GM19025 (cell line): Measurements from ENCODE around the gene BLNK.
"Not testable (repeated sequence)": the region's sequence is repeated elsewhere in the genome, so short reads cannot be mapped to it uniquely, and the experiment has no call there.

Source experiments
- ATAC-seq: cut with Tn5 transposase; IDR thresholded peaks from one replicate; pipeline ENCODE4 v1.9.1; 2021; ENCODE audit warnings: mild to moderate bottlenecking, low read depth, moderate library complexity; ENCODE audit not compliant: unreplicated experiment

BLNK gene

DNA sequence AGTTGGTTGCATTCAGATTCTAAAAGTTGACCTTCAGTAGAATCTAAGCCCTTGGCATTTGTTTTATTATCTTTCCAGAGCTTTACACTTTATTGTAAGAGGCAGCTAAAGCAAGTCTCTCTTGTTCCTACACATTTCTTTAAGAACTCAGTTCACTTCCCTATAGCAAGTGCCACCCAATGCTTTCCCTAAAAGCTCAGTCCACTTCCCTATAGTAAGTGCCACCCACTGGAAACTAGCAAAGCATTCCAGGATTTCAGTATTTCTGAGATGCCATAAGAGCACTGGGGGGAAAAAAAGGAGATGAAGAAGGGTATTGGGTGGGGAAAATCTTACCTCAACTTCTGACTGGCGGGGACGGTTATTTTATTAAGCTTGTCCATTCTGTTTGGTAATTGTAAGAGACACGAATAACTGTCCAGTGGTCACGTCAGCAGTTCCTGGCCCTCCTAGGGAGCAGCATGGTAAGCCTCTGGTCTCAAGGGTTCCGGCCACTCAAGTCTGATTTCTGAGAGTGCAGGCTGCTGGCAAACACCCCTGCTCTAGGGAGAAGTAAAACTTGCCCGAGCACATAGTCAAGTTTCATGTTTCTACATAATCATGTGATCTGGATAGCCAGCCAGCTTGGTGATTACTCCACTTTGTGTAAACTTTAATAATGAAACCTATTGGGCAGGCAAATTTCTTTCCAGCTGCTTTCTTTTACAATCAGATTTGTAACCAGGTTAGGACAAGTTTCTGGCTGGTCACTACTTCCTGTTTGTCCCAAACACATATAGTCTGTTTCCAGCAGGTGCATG lies at the start of gene BLNK:
Gene BLNK (minus strand): TSS at position 554 of the 800 bp plus-strand sequence. CDS start 171 bp downstream, at position 383.
- peak; percentile 70 for ATAC-seq

GRCh38 chr10:96319754-96320474 lies 48.5 kb upstream of the BLNK start:
- ATAC-seq: no peak

GRCh38 chr10:96317067-96317833 lies 45.9 kb upstream of the BLNK start:
- ATAC-seq: no peak

- no peak for ATAC-seq
These were observed 42.0 kb upstream of the BLNK start for GRCh38 chr10:96313344-96313743.

- ATAC-seq: no peak
These were observed 39.9 kb upstream of the BLNK start for GRCh38 chr10:96311180-96311715.

DNA sequence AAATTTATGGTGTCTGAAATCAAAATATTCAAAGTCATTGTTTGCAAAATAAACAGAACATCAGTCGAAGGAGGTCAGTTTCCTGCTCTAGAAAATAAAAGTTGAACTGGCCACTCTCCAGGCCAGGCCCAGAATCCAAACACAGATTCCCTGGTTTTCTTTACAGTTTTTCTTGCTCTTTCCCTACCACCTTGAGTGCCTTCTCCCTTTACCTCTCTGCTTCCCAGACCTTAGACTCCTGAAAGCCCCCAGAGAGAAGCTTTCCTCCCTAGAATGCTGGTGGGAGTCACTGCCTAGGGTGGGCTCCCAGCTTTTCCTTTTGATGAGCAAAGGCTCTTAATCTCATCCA lies 38.9 kb upstream of the BLNK start:
- no peak for ATAC-seq

DNA sequence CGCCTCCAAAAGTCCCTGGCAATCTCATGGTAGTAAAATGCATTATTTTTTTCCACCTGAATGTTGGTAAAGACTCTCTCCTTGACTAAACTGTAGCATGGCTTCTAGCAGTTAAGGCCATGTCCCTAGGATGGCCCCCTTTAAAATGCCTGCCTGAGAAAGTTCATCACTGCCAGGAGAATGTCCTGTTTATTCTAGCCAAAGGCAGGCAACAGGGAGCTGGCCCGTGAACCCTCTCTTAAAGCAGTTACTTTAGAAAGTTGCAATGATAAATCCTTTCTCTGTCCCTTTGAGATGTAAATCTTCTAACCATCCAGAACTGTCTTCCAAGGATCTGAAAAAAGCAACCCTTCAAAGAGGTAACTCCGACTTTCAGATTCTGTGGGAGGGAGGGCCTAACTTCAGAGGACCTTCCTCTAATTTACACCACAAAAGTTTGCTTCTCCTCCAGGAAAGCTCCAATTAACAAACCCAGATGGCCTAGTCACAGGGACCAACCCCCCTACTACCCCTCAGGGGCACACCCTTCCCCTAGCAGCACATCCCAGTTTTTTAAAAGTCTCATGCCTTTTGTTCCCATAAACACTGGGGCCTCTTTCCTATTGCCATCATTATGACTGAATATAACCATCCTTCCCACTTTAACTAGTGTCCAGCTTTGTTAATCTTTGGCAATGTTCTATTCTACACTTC lies 38.4 kb upstream of the BLNK start:
- ATAC-seq: no peak

DNA sequence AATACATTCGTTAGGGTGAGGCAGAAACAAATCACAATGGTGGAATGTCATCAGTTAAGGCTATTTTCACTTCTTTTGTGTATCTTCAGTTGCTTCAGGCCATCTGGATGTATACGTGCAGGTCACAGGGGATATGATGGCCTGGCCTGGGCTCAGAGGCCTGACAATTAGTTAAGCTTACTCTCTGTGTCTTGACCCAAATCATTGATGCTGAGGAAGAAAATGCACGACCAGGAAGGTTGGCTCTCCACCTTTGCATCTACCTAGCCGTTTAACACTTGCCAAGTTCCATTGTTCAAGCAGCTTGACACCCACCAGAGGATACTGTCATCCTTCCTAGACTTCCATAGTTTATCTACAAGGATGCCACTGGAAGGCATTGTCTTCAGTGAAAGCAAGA lies 37.5 kb upstream of the BLNK start:
- ATAC-seq: not testable (repeated sequence)

- ATAC-seq: no peak
These were observed 35.1 kb upstream of the BLNK start for GRCh38 chr10:96306516-96306915.

GRCh38 chr10:96305019-96305418 lies 33.6 kb upstream of the BLNK start:
- ATAC-seq: no peak

- no peak for ATAC-seq
These were observed 32.9 kb upstream of the BLNK start, which contains the start of gene DNTT for GRCh38 chr10:96304230-96304629. DNTT (plus strand) TSS chr10:96304434; CDS start chr10:96304498, 64 bp downstream.

GRCh38 chr10:96301616-96302015 lies 30.2 kb upstream of the BLNK start:
- ATAC-seq: no peak

DNA sequence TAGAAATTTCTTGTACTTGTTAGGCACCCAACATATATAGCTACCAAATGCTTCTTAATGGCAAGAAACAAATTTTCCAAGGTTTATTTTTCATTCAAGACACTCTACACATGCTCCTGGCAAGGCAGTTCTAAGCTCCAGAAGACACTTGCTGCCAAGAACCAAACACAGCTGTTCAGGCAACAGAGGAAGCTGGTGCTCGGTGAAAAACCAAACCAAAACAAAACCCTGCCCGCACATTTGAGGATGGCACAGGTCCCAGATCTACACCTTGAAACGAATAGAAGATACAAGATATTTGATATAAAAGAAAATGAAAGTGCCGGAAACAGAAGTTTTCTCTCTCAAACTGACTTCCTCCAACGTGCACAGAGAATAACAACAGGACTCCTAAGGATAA lies 28.0 kb upstream of the BLNK start:
- ATAC-seq: no peak

- ATAC-seq: no peak
These were observed 27.0 kb upstream of the BLNK start for GRCh38 chr10:96298362-96298761.

- no peak for ATAC-seq
These were observed 26.1 kb upstream of the BLNK start for GRCh38 chr10:96297486-96297885.

DNA sequence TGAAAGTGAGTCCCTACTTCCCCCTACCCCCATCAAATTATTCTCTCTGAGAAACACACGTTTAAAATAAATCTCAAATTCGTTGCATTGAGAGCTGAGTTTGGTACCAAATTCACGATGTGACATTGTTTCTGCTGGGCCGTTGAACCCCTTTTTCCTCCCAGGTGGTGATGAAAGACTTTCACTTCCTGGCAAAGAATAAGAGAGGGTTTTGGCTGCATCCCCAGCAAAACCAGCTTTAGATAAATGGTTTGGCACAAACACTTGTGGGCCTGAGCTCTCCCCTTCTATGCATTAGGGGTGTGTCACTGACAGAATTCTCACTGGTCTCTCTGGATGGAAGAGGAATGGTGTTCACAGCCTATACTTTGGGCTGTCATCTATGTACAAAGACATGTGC lies 24.1 kb upstream of the BLNK start:
- no peak for ATAC-seq

GRCh38 chr10:96292971-96293920 lies 21.9 kb upstream of the BLNK start:
- peak; percentile 41 for ATAC-seq

DNA sequence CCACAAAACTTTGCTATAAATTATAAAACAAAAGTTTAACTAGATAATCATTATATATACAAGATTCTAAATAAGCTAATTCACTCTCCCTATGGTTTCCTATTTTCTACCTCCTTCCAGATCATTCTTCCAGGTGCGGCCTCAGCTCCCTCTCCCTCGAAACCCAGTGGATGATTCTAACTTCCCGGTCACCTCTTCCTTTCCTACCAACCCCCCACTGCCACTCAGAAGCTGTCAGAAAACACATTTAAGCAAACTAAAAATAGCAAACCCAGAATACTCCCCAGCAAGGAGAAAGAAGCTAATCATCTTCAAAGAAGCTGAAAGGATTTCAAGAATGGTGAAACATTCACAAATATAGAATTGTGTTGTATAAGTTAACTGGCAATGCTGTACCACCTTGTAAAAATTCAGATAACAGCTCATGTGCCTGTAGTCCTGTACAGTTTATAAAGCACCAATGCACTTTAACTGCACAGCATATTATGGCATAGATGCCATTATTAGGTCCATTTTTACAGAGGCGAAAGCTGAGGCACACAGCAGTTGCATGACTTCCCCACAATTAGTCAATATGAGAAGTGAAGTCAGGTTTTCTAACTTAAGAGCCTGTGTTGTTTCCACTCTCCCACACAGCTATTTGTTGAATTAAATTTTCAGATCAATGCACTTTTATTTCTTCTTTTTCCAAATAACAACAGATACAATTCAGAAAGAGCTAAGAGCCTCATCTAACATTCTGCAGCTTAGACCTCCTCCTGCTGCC lies 19.2 kb upstream of the BLNK start:
- ATAC-seq: peak; percentile 28
